T-helper 2 cell treated with Interferon-gamma antibody and Interleukin-4, amounts not matched to agents 5 μg/mL and 100 μg/mL, for 36 hours (primary cell): ENCODE results near the gene DNASE1L1.

Source experiments
- DNase-seq: peaks from one replicate; pipeline ENCODE4 v3.0.0; 2021; ENCODE audit warnings: low spot score
- H3K27ac Mint-ChIP-seq: one replicate; pipeline ENCODE4 v1.8.0; 2021; ENCODE audit warnings: mild to moderate bottlenecking, mixed read lengths
- H3K27me3 Mint-ChIP-seq: one replicate; pipeline ENCODE4 v1.8.0; 2021; ENCODE audit warnings: low read depth, mixed read lengths
- H3K36me3 Mint-ChIP-seq: one replicate; pipeline ENCODE4 v1.8.0; 2021; ENCODE audit warnings: low read depth, mixed read lengths
- H3K4me1 Mint-ChIP-seq: one replicate; pipeline ENCODE4 v1.8.0; 2021; ENCODE audit warnings: low read depth, mixed read lengths
- H3K4me3 Mint-ChIP-seq: one replicate; pipeline ENCODE4 v1.8.0; 2022; ENCODE audit warnings: mild to moderate bottlenecking, moderate library complexity, mixed read lengths
- H3K9me3 Mint-ChIP-seq: one replicate; pipeline ENCODE4 v1.8.0; 2021; ENCODE audit warnings: mixed read lengths

Gene DNASE1L1

GRCh38 chrX:154409222-154409871 is at the start of gene DNASE1L1:
Gene DNASE1L1 (minus strand): TSS chrX:154409254. CDS start chrX:154405568, 3,686 bp downstream.
- Mint-ChIP-seq H3K9me3 (no peaks in the 10 kb centered on the region), H3K4me1 (peaks cover 8% of the 10 kb centered on the region), H3K27ac (peak within 1 kb of the TSS; percentile 72), H3K27me3 (no peaks in the 10 kb centered on the region), H3K36me3 (peaks cover 6% of the 10 kb centered on the region), H3K4me3 (peak within 1 kb of the TSS; percentile 72)
- peak; percentile 21 for DNase-seq

- peaks cover 5% of the 10 kb centered on the region for H3K4me1 Mint-ChIP-seq
- H3K4me3 Mint-ChIP-seq: peak within 1 kb of the TSS; percentile 94
- peak; percentile 45 for DNase-seq
- H3K36me3 Mint-ChIP-seq: peaks cover 2% of the 10 kb centered on the region
- H3K9me3 Mint-ChIP-seq: no peaks in the 10 kb centered on the region
- no peaks in the 10 kb centered on the region for H3K27me3 Mint-ChIP-seq
- H3K27ac Mint-ChIP-seq: peak within 1 kb of the TSS; percentile 93
These were observed 49.3 kb upstream of the DNASE1L1 start, which contains the start of gene PLXNA3 for GRCh38 chrX:154458116-154458953. Gene PLXNA3 (plus strand): TSS chrX:154458281. CDS start chrX:154460184, 1,903 bp downstream.

GRCh38 chrX:154457491-154458115 is 48.5 kb upstream of the DNASE1L1 start:
- DNase-seq: peak; percentile 33
- H3K27ac Mint-ChIP-seq: peak overlapping the region; percentile 93
- H3K9me3 Mint-ChIP-seq: no peaks in the 10 kb centered on the region
- H3K36me3 Mint-ChIP-seq: peaks cover 2% of the 10 kb centered on the region
- H3K4me3 Mint-ChIP-seq: peak overlapping the region; percentile 94
- no peaks in the 10 kb centered on the region for H3K27me3 Mint-ChIP-seq
- H3K4me1 Mint-ChIP-seq: peaks cover 5% of the 10 kb centered on the region

GRCh38 chrX:154452823-154453222 is 43.8 kb upstream of the DNASE1L1 start:
- Mint-ChIP-seq H3K4me3 (no peak overlapping the region), H3K36me3 (peaks cover 6% of the 10 kb centered on the region), H3K27me3 (no peaks in the 10 kb centered on the region), H3K27ac (no peak overlapping the region), H3K9me3 (no peaks in the 10 kb centered on the region), H3K4me1 (peaks cover 5% of the 10 kb centered on the region)
- no peak for DNase-seq

- no peaks in the 10 kb centered on the region for H3K9me3 Mint-ChIP-seq
- H3K27me3 Mint-ChIP-seq: no peaks in the 10 kb centered on the region
- H3K4me3 Mint-ChIP-seq: no peak overlapping the region
- H3K4me1 Mint-ChIP-seq: peaks cover 3% of the 10 kb centered on the region
- peaks cover 14% of the 10 kb centered on the region for H3K36me3 Mint-ChIP-seq
- DNase-seq: no peak
- no peak overlapping the region for H3K27ac Mint-ChIP-seq
These were observed 41.3 kb upstream of the DNASE1L1 start for GRCh38 chrX:154450312-154450711.

- no peak for DNase-seq
- Mint-ChIP-seq H3K4me1 (peaks cover 3% of the 10 kb centered on the region), H3K36me3 (peaks cover 14% of the 10 kb centered on the region), H3K27me3 (no peaks in the 10 kb centered on the region), H3K9me3 (no peaks in the 10 kb centered on the region), H3K27ac (no peak overlapping the region), H3K4me3 (no peak overlapping the region)
These were observed 40.6 kb upstream of the DNASE1L1 start for GRCh38 chrX:154449618-154450017.

GRCh38 chrX:154448484-154448883 is 39.4 kb upstream of the DNASE1L1 start:
- Mint-ChIP-seq H3K4me1 (peaks cover 3% of the 10 kb centered on the region), H3K27ac (no peak overlapping the region), H3K4me3 (no peak overlapping the region), H3K9me3 (no peaks in the 10 kb centered on the region), H3K27me3 (no peaks in the 10 kb centered on the region), H3K36me3 (peaks cover 12% of the 10 kb centered on the region)
- DNase-seq: no peak

GRCh38 chrX:154446430-154446829 is 37.4 kb upstream of the DNASE1L1 start:
- Mint-ChIP-seq H3K27me3 (no peaks in the 10 kb centered on the region), H3K4me3 (no peak overlapping the region), H3K9me3 (no peaks in the 10 kb centered on the region), H3K27ac (no peak overlapping the region), H3K4me1 (peaks cover 10% of the 10 kb centered on the region), H3K36me3 (peaks cover 13% of the 10 kb centered on the region)
- DNase-seq: no peak

- Mint-ChIP-seq H3K27me3 (no peaks in the 10 kb centered on the region), H3K4me1 (peaks cover 11% of the 10 kb centered on the region), H3K27ac (peak overlapping the region; percentile 68), H3K9me3 (no peaks in the 10 kb centered on the region), H3K4me3 (peak overlapping the region; percentile 15), H3K36me3 (peaks cover 16% of the 10 kb centered on the region)
- DNase-seq: no peak
These were observed 36.7 kb upstream of the DNASE1L1 start for GRCh38 chrX:154445776-154446175.

GRCh38 chrX:154444755-154445246 is 35.7 kb upstream of the DNASE1L1 start:
- no peak for DNase-seq
- Mint-ChIP-seq H3K9me3 (no peaks in the 10 kb centered on the region), H3K36me3 (peaks cover 18% of the 10 kb centered on the region), H3K4me3 (peak overlapping the region; percentile 36), H3K27ac (no peak overlapping the region), H3K27me3 (no peaks in the 10 kb centered on the region), H3K4me1 (peaks cover 11% of the 10 kb centered on the region)

- H3K27ac Mint-ChIP-seq: peak within 1 kb of the TSS; percentile 74
- no peaks in the 10 kb centered on the region for H3K27me3 Mint-ChIP-seq
- H3K4me1 Mint-ChIP-seq: peaks cover 11% of the 10 kb centered on the region
- DNase-seq: peak; percentile 72
- H3K36me3 Mint-ChIP-seq: peaks cover 17% of the 10 kb centered on the region
- no peaks in the 10 kb centered on the region for H3K9me3 Mint-ChIP-seq
- H3K4me3 Mint-ChIP-seq: peak within 1 kb of the TSS; percentile 76
These were observed 35.1 kb upstream of the DNASE1L1 start, which contains the start of gene FAM50A for GRCh38 chrX:154443992-154444754. Gene FAM50A (plus strand): TSS chrX:154444141. CDS start chrX:154444236, 95 bp downstream.

GRCh38 chrX:154443479-154443910 is 34.4 kb upstream of the DNASE1L1 start:
- Mint-ChIP-seq H3K27ac (peak overlapping the region; percentile 74), H3K36me3 (peaks cover 17% of the 10 kb centered on the region), H3K4me3 (peak overlapping the region; percentile 76), H3K9me3 (no peaks in the 10 kb centered on the region), H3K27me3 (no peaks in the 10 kb centered on the region), H3K4me1 (peaks cover 11% of the 10 kb centered on the region)
- DNase-seq: no peak
